Tibial artery (tissue), 4 donors: ENCODE results near the gene EGR4.
A peak's percentile ranks its signal among the peaks of the same experiment; 100 is the strongest.

ENCODE experiments used
- DNase-seq, 2 donors: peaks; one replicate each; pipeline ENCODE4 v3.0.0-alpha.2; 2019
- H3K27ac ChIP-seq, 2 donors: fragments of 200-600 bp; sonication (generic) in 1 of 2; 1 replicate in 1 of 2; 2 replicates in 1 of 2; pipeline ENCODE4 v1.5.1; 2018 to 2019; ENCODE audit warnings: mild to moderate bottlenecking in 1 of 2
- H3K27me3 ChIP-seq, 2 donors: fragments of 200-600 bp; sonication (generic) in 1 of 2; one replicate each; pipeline versions ENCODE4 v1.5.1 to v1.6.0; 2016 to 2019
- H3K36me3 ChIP-seq, 3 donors: fragments of 200-600 bp; sonication (generic) in 2 of 3; one replicate each; pipeline ENCODE4 v1.5.1; 2016 to 2019; ENCODE audit warnings: mild to moderate bottlenecking in 2 of 3
- H3K4me1 ChIP-seq, 4 donors: fragments of 200-600 bp; sonication (generic) in 2 of 4; 1 replicate in 3 of 4; 2 replicates in 1 of 4; pipeline ENCODE4 v1.5.1; 2016 to 2019
- H3K4me3 ChIP-seq, 2 donors: fragments of 200-600 bp; sonication (generic) in 1 of 2; 1 replicate in 1 of 2; 2 replicates in 1 of 2; pipeline ENCODE4 v1.5.1; 2018 to 2019; ENCODE audit warnings: mild to moderate bottlenecking in 2 of 2
- H3K9me3 ChIP-seq, 3 donors: fragments of 200-600 bp; sonication (generic) in 1 of 3; one replicate each; pipeline ENCODE4 v1.5.1; 2016 to 2019
- CTCF ChIP-seq, 2 experiments: fragments of 200-600 bp in 1 of 2; fragments of 450-650 bp in 1 of 2; IDR thresholded peaks; one replicate each; pipeline ENCODE4 v1.5.1; 2017 to 2019; ENCODE audit warnings: antibody characterized with exemption in 2 of 2, mild to moderate bottlenecking in 1 of 2, moderate library complexity in 1 of 2
- intact Hi-C: fragments of 100-400 bp; cut with DNase I; formaldehyde crosslinking; loops from one replicate; pipeline ENCODE4 v1.15.0; 2023; ENCODE audit warnings: low total_unique reads

EGR4 gene

GRCh38 chr2:73283545-73284295 is 9.6 kb downstream of the EGR4 start:
- Histone ChIP-seq H3K36me3 (no peaks in the 10 kb centered on the region), H3K4me1 (peaks cover 0 to 19% (median 17%) of the 10 kb centered on the region in 4 donors), H3K4me3 (peak overlapping the region; percentile 49 to 60), H3K9me3 (no peaks in the 10 kb centered on the region), H3K27me3 (peaks cover 0 to 47% of the 10 kb centered on the region in 2 donors), H3K27ac (no peak overlapping the region)
- no peak for TF ChIP-seq CTCF (IDR thresholded peaks at IDR 0.05)
- intact Hi-C loops: no loop called here
- DNase-seq: peak in 1 of 2 donors; percentile 58

GRCh38 chr2:73282924-73283544 is 10.3 kb downstream of the EGR4 start:
- H3K4me3 ChIP-seq: no peak overlapping the region
- no peak for TF ChIP-seq CTCF (IDR thresholded peaks at IDR 0.05)
- intact Hi-C loops: no loop called here

GRCh38 chr2:73281244-73281643 is 12.1 kb downstream of the EGR4 start:
- DNase-seq: peak in 1 of 2 donors; percentile 19
- H3K27me3 ChIP-seq: peaks cover 0 to 38% of the 10 kb centered on the region in 2 donors
- no peak overlapping the region for H3K4me3 ChIP-seq
- TF ChIP-seq CTCF (IDR thresholded peaks at IDR 0.05): no peak
- intact Hi-C loops: no loop called here
- no peak overlapping the region for H3K27ac ChIP-seq
- no peaks in the 10 kb centered on the region for H3K36me3 ChIP-seq
- H3K4me1 ChIP-seq: peaks cover 0 to 19% (median 17%) of the 10 kb centered on the region in 4 donors
- H3K9me3 ChIP-seq: peaks cover 0 to 2% (median 0%) of the 10 kb centered on the region in 3 donors

More at GRCh38 chr2:73282924-73283544, 10.3 kb downstream of the EGR4 start:
- no peaks in the 10 kb centered on the region for H3K9me3 ChIP-seq
- H3K36me3 ChIP-seq: no peaks in the 10 kb centered on the region
- DNase-seq: no peak
- peaks cover 0 to 47% of the 10 kb centered on the region in 2 donors for H3K27me3 ChIP-seq
- H3K27ac ChIP-seq: no peak overlapping the region
- H3K4me1 ChIP-seq: peaks cover 0 to 19% (median 17%) of the 10 kb centered on the region in 4 donors

GRCh38 chr2:73279852-73280251 is 13.5 kb downstream of the EGR4 start:
- Histone ChIP-seq H3K27me3 (peaks cover 0 to 24% of the 10 kb centered on the region in 2 donors), H3K4me1 (peaks cover 0 to 15% (median 14%) of the 10 kb centered on the region in 4 donors), H3K36me3 (no peaks in the 10 kb centered on the region), H3K9me3 (peaks cover 0 to 2% (median 0%) of the 10 kb centered on the region in 3 donors), H3K27ac (no peak overlapping the region), H3K4me3 (no peak overlapping the region)
- no peak for DNase-seq
- no peak for TF ChIP-seq CTCF (IDR thresholded peaks at IDR 0.05)
- intact Hi-C loops: no loop called here

- Histone ChIP-seq H3K9me3 (peaks cover 0 to 9% (median 2%) of the 10 kb centered on the region in 3 donors), H3K4me3 (no peak overlapping the region), H3K27ac (no peak overlapping the region), H3K36me3 (no peaks in the 10 kb centered on the region), H3K4me1 (peaks cover 0 to 15% (median 10%) of the 10 kb centered on the region in 4 donors), H3K27me3 (peaks cover 0 to 35% of the 10 kb centered on the region in 2 donors)
- intact Hi-C loops: no loop called here
- TF ChIP-seq CTCF (IDR thresholded peaks at IDR 0.05): no peak
- no peak for DNase-seq
Measured at GRCh38 chr2:73272270-73272669, 21.1 kb downstream of the EGR4 start.
